Endothelial cell of umbilical vein (primary cell): ENCODE data around the gene DNAH10. TPM values are rescaled to one million over a fixed set of nuclear protein-coding genes. Genes with fewer than 3 reads are reported as not detected.

ENCODE experiments used
- BruUV-seq: library from RNA; stranded (reverse); fragments of 400-500 nt; replicated peaks from 2 replicates; lab custom pipeline; 2021; lab: Mats Ljungman, UMichigan
- CTCF ChIA-PET: fragments of 300-600, 350-600 bp; sonication (Branson Sonifier 250); formaldehyde crosslinking; loops from one replicate; lab custom pipeline; 2021; ENCODE audit warnings: antibody characterized with exemption, inconsistent platforms; lab: Charles Lee
- POLR2A ChIA-PET: fragments of 300-600, 350-600 bp; sonication (Branson Sonifier 250); formaldehyde crosslinking; loops from one replicate; lab custom pipeline; 2021; ENCODE audit warnings: antibody characterized with exemption, inconsistent platforms; lab: Charles Lee
- DNase-seq: peaks from one replicate; pipeline ENCODE4 v3.0.0-alpha.2; 2011; ENCODE audit warnings: low read depth, low spot score
- FAIRE-seq: peaks from 2 replicates; lab custom pipeline; 2011; peaks lifted over from hg19 to GRCh38; lab: Jason Lieb, UNC
- H2AFZ ChIP-seq: 2 replicates; pipeline ENCODE4 v1.6.0; 2012; ENCODE audit warnings: low read depth, low read length, control low read depth, inconsistent platforms
- H3K27ac ChIP-seq: 2 replicates; pipeline ENCODE4 v1.5.1; 2011; ENCODE audit warnings: low read depth, mild to moderate bottlenecking, control low read depth, low read length, moderate library complexity; ENCODE audit not compliant: insufficient read depth
- H3K27me3 ChIP-seq, 2 experiments: 2 replicates each; pipeline versions ENCODE4 v1.6.0 to v1.6.1; 2011; ENCODE audit warnings: low read length in 2 of 2, mixed read lengths in 1 of 2; ENCODE audit not compliant: control insufficient read depth in 2 of 2, insufficient read depth in 2 of 2
- H3K36me3 ChIP-seq, 2 experiments: 2 replicates in 1 of 2; 3 replicates in 1 of 2; pipeline ENCODE4 v1.5.1; 2011; ENCODE audit warnings: low read length in 2 of 2, mild to moderate bottlenecking in 1 of 2, moderate library complexity in 1 of 2; ENCODE audit not compliant: control insufficient read depth in 2 of 2, insufficient read depth in 2 of 2; ENCODE audit errors: extremely low read depth in 1 of 2
- H3K4me1 ChIP-seq: 3 replicates; pipeline ENCODE4 v1.5.1; 2011; ENCODE audit warnings: mild to moderate bottlenecking, low read length; ENCODE audit not compliant: control insufficient read depth, insufficient read depth; ENCODE audit errors: extremely low read depth
- H3K4me2 ChIP-seq: 2 replicates; pipeline ENCODE4 v1.6.1; 2011; ENCODE audit warnings: low read length, control low read depth, mixed read lengths; ENCODE audit not compliant: insufficient read depth
- H3K4me3 ChIP-seq, 3 experiments: fragments of 200-600 bp in 1 of 3; sonication (generic), shearing (Covaris generic) in 1 of 3; replicated peaks in 1 of 3; 2 replicates each; pipeline ENCODE4 v1.5.1; 2011 to 2016; ENCODE audit warnings: control low read depth in 3 of 3, low read length in 3 of 3, mild to moderate bottlenecking in 2 of 3, inconsistent platforms in 1 of 3, low read depth in 1 of 3, moderate library complexity in 1 of 3; ENCODE audit not compliant: insufficient read depth in 1 of 3
- H3K79me2 ChIP-seq: 2 replicates; pipeline ENCODE4 v1.6.0; 2012; ENCODE audit warnings: low read length, inconsistent platforms; ENCODE audit not compliant: control insufficient read depth, insufficient read depth
- H3K9ac ChIP-seq: replicated peaks from 2 replicates; pipeline ENCODE3; 2011; ENCODE audit warnings: low read length, control low read depth; ENCODE audit not compliant: insufficient read depth; ENCODE audit errors: extremely low read depth
- H3K9me1 ChIP-seq: replicated peaks from 3 replicates; pipeline ENCODE4 v1.6.0; 2011; ENCODE audit warnings: mild to moderate bottlenecking, low read length; ENCODE audit not compliant: control insufficient read depth, insufficient read depth; ENCODE audit errors: extremely low read depth
- H3K9me3 ChIP-seq: replicated peaks from 2 replicates; pipeline ENCODE4 v1.5.1; 2012; ENCODE audit warnings: low read length, inconsistent platforms; ENCODE audit not compliant: control insufficient read depth, insufficient read depth
- H4K20me1 ChIP-seq: replicated peaks from 2 replicates; pipeline ENCODE3; 2011; ENCODE audit warnings: mild to moderate bottlenecking, low read length; ENCODE audit not compliant: control insufficient read depth, insufficient read depth; ENCODE audit errors: extremely low read depth
- EZH2 ChIP-seq: IDR thresholded peaks from 2 replicates; pipeline ENCODE4 v1.6.1; 2012; ENCODE audit warnings: borderline replicate concordance, low read depth, mild to moderate bottlenecking, moderate library complexity, low read length, inconsistent platforms; ENCODE audit not compliant: severe bottlenecking
- FOS ChIP-seq: IDR thresholded peaks from 2 replicates; pipeline ENCODE4 v1.6.1; 2011; ENCODE audit warnings: mild to moderate bottlenecking, low read length, moderate library complexity, borderline replicate concordance; ENCODE audit not compliant: insufficient read depth
- GATA2 ChIP-seq: IDR thresholded peaks from 2 replicates; pipeline ENCODE4 v1.7.0; 2011; ENCODE audit warnings: low read depth, mild to moderate bottlenecking, moderate library complexity, mixed read lengths, low read length; ENCODE audit not compliant: insufficient read length, insufficient read depth
- JUN ChIP-seq: IDR thresholded peaks from 2 replicates; pipeline ENCODE4 v1.6.1; 2011; ENCODE audit warnings: borderline replicate concordance, low read depth; ENCODE audit not compliant: insufficient read length, insufficient read depth
- MYC ChIP-seq: IDR thresholded peaks from one replicate; pipeline ENCODE4 v1.6.1; 2011; ENCODE audit warnings: mild to moderate bottlenecking, low read depth, low read length
- POLR2A ChIP-seq: IDR thresholded peaks from 2 replicates; pipeline ENCODE4 v1.6.1; 2012; ENCODE audit warnings: low read depth, mild to moderate bottlenecking, control low read depth, low read length
- POLR2AphosphoS5 ChIP-seq: IDR thresholded peaks from 2 replicates; pipeline ENCODE4 v1.6.1; 2012; ENCODE audit warnings: low read depth, mild to moderate bottlenecking, control low read depth, low read length, moderate library complexity; ENCODE audit not compliant: insufficient read depth
- dilution Hi-C: fragments of 300-500 bp; cut with MboI; formaldehyde crosslinking; loops from one replicate; pipeline ENCODE4 v1.15.0; 2019; ENCODE audit warnings: low sequenced_read_pairs; ENCODE audit not compliant: extremely low pct_ligation_motif_present
- intact Hi-C: fragments of 100-400 bp; cut with micrococcal nuclease; formaldehyde crosslinking; loops from one replicate; pipeline ENCODE4 v1.10.0; 2022
- polyA plus RNA-seq, 4 experiments: library from polyadenylated mRNA; depleted of rRNA in 3 of 4; stranded (reverse) in 3 of 4; unstranded in 1 of 4; fragments of >200 nt; gene quantifications; 2 replicates each; pipeline versions ENCODE4 v1.2.1 to v1.2.3, GENCODE V29; 2011 to 2012; ENCODE audit warnings: missing spikeins in 1 of 4
- total RNA-seq: library from RNA; stranded (reverse); gene quantifications from 2 replicates; pipeline ENCODE4 v1.2.3, GENCODE V29; 2021
- TF ChIP-seq, protein P1 (sequence below), 2 donors: IDR thresholded peaks; 1 replicate in 1 of 2; 2 replicates in 1 of 2; pipeline ENCODE4 v1.5.1; 2011; ENCODE audit warnings: low read length in 2 of 2, mild to moderate bottlenecking in 2 of 2, moderate library complexity in 2 of 2, control low read depth in 1 of 2, inconsistent platforms in 1 of 2, low read depth in 1 of 2; ENCODE audit not compliant: insufficient read depth in 1 of 2; ENCODE audit errors: extremely low read depth in 1 of 2
- TF ChIP-seq, protein P2 (sequence below): IDR thresholded peaks from 2 replicates; pipeline ENCODE4 v1.6.1; 2011; ENCODE audit not compliant: insufficient read depth, insufficient read length

DNAH10 gene
- total and polyA plus RNA-seq, 2 donors (not counting 3 experiments of a cell fraction or from before 2014, with no cell fraction given): 0.04 to 0.31 TPM

- no peak for DNase-seq
- Histone ChIP-seq H3K79me2 (no peaks in the 10 kb centered on the region), H3K4me1 (no peaks in the 10 kb centered on the region), H3K27ac (no peak overlapping the region), H3K4me3 (no peak overlapping the region), H3K36me3 (no peaks in the 10 kb centered on the region), H3K9me1 (no peaks in the 10 kb centered on the region), H2AFZ (no peak overlapping the region), H3K27me3 (no peaks in the 10 kb centered on the region), H4K20me1 (no peaks in the 10 kb centered on the region), H3K9ac (no peak overlapping the region), H3K9me3 (no peaks in the 10 kb centered on the region), H3K4me2 (no peak overlapping the region)
- ChIA-PET POLR2A (no interaction called here), CTCF (no interaction called here)
- dilution Hi-C loops: no loop called here
- BruUV-seq: no TSS peak
- TF ChIP-seq JUN: no peak
- no peak for TF ChIP-seq POLR2A
- no peak for TF ChIP-seq FOS
- TF ChIP-seq, protein P1, sequence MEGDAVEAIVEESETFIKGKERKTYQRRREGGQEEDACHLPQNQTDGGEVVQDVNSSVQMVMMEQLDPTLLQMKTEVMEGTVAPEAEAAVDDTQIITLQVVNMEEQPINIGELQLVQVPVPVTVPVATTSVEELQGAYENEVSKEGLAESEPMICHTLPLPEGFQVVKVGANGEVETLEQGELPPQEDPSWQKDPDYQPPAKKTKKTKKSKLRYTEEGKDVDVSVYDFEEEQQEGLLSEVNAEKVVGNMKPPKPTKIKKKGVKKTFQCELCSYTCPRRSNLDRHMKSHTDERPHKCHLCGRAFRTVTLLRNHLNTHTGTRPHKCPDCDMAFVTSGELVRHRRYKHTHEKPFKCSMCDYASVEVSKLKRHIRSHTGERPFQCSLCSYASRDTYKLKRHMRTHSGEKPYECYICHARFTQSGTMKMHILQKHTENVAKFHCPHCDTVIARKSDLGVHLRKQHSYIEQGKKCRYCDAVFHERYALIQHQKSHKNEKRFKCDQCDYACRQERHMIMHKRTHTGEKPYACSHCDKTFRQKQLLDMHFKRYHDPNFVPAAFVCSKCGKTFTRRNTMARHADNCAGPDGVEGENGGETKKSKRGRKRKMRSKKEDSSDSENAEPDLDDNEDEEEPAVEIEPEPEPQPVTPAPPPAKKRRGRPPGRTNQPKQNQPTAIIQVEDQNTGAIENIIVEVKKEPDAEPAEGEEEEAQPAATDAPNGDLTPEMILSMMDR (IDR thresholded peaks at IDR 0.05; ENCODE audit: extremely low read depth in 1 of 2, insufficient read depth in 1 of 2, low read depth in 1 of 2, low read length in 2 of 2): no peak
- TF ChIP-seq, protein P2, sequence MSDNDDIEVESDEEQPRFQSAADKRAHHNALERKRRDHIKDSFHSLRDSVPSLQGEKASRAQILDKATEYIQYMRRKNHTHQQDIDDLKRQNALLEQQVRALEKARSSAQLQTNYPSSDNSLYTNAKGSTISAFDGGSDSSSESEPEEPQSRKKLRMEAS: no peak
- TF ChIP-seq EZH2: no peak
- TF ChIP-seq MYC: no peak
- no peak for TF ChIP-seq GATA2
- no peak for TF ChIP-seq POLR2AphosphoS5
- FAIRE-seq: no peak
- intact Hi-C loops: no loop called here
These were observed 82.0 kb downstream of the DNAH10 start for GRCh38 chr12:123843912-123844748.
